Ishikawa (cell line): Measurements from ENCODE around the gene CPED1.

ENCODE experiments used
- CEBPB ChIP-seq: IDR thresholded peaks from 2 replicates; pipeline ENCODE4 v1.6.1; 2012
- CREB1 ChIP-seq: IDR thresholded peaks from 2 replicates; pipeline ENCODE4 v1.6.1; 2012; ENCODE audit warnings: low read depth
- EGR1 ChIP-seq: IDR thresholded peaks from 2 replicates; pipeline ENCODE4 v1.6.1; 2012
- EP300 ChIP-seq: IDR thresholded peaks from 2 replicates; pipeline ENCODE4 v1.6.1; 2012; ENCODE audit warnings: borderline replicate concordance
- FOXM1 ChIP-seq: IDR thresholded peaks from 2 replicates; pipeline ENCODE4 v1.6.1; 2012; ENCODE audit warnings: low read depth, borderline replicate concordance
- NFIC ChIP-seq: IDR thresholded peaks from 2 replicates; pipeline ENCODE4 v1.6.1; 2012
- RAD21 ChIP-seq: IDR thresholded peaks from 2 replicates; pipeline ENCODE4 v1.6.1; 2012; ENCODE audit warnings: low read depth
- TAF1 ChIP-seq: IDR thresholded peaks from 2 replicates; pipeline ENCODE4 v1.6.1; 2012; ENCODE audit warnings: low read depth, mild to moderate bottlenecking
- TCF12 ChIP-seq: IDR thresholded peaks from 2 replicates; pipeline ENCODE4 v1.6.1; 2012; ENCODE audit warnings: low read depth
- TEAD4 ChIP-seq: IDR thresholded peaks from 2 replicates; pipeline ENCODE4 v1.6.1; 2012
- YY1 ChIP-seq: IDR thresholded peaks from 2 replicates; pipeline ENCODE4 v1.6.1; 2012; ENCODE audit warnings: low read depth
- ZBTB7A ChIP-seq: IDR thresholded peaks from 2 replicates; pipeline ENCODE4 v1.6.1; 2012; ENCODE audit warnings: low read depth
- TF ChIP-seq, protein P1 (sequence below): IDR thresholded peaks from 2 replicates; pipeline ENCODE4 v1.6.1; 2012
- TF ChIP-seq, protein P2 (sequence below): IDR thresholded peaks from 2 replicates; pipeline ENCODE4 v1.6.1; 2012
- TF ChIP-seq, protein P3 (sequence below): IDR thresholded peaks from 2 replicates; pipeline ENCODE4 v1.6.1; 2012; ENCODE audit warnings: low read depth, mild to moderate bottlenecking

The CPED1 gene

DNA sequence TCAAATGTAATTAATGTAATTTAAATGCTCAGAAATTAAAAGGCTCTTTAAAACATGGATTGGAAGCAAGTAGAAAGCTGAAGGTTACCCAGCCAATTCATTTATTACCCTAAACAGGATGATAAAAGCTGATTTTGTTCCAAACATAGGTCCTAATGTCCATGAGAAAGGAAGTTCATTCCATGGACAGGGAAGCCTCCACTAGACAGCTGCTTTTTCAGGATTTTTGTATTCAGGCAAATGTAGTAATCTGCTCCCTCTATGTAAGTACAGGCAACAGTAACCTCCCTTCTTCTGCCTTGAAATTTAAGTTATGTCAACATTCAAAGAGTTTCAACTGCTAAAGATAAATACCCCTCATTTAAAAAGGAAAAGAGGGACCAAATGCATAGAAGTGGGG is 217.3 kb downstream of the CPED1 start:
- TF ChIP-seq CEBPB = no peak
- no peak for TF ChIP-seq RAD21
- no peak for TF ChIP-seq ZBTB7A

DNA sequence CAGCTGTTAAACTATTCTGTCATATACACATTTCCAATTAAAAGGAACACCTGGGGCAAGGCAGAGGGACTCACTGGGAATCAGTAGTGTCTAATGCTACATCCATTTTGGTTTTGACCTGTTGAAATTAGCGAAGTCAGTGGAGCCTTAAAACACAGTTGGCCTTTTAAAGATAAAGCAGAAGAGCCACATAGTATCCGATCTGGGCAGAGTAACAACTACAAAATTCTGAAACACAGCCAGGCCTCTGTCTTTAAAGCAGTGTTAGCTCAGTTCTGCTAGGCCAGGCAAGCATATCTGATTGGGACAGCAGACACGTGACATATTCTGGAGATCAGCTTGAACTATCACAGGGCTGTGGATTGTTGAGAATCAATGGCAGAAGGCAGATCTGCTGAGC is 222.7 kb downstream of the CPED1 start:
- TF ChIP-seq, protein P1, sequence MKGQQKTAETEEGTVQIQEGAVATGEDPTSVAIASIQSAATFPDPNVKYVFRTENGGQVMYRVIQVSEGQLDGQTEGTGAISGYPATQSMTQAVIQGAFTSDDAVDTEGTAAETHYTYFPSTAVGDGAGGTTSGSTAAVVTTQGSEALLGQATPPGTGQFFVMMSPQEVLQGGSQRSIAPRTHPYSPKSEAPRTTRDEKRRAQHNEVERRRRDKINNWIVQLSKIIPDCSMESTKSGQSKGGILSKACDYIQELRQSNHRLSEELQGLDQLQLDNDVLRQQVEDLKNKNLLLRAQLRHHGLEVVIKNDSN = no peak
- TF ChIP-seq CREB1 = no peak
- no peak for TF ChIP-seq ZBTB7A
- TF ChIP-seq EP300 = no peak
- TF ChIP-seq FOXM1 = no peak
- no peak for TF ChIP-seq TEAD4
- TF ChIP-seq NFIC = no peak
- TF ChIP-seq RAD21 = no peak
- no peak for TF ChIP-seq CEBPB
- TF ChIP-seq, protein P2, sequence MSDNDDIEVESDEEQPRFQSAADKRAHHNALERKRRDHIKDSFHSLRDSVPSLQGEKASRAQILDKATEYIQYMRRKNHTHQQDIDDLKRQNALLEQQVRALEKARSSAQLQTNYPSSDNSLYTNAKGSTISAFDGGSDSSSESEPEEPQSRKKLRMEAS = no peak

DNA sequence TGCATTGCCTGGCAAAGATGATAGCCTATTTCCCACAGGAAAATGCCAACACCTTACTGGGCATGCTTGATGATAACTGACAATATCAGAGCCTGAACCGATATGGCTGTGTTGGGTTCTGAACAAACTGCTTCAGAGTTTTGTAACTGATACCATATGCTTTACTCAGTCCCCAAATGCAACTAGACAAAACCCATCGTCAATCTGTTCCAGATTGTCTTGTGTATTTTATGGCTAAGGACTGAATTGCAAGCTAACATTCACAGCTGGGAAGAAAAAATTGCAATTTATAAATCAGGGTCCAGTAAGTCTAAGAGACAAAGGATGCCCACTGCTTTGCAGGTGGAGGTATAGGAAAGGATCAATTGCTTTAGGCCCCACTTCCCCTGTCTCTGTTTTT is 223.5 kb downstream of the CPED1 start:
- no peak for TF ChIP-seq FOXM1
- no peak for TF ChIP-seq TAF1
- TF ChIP-seq RAD21 = no peak
- TF ChIP-seq EP300 = no peak
- no peak for TF ChIP-seq EGR1
- TF ChIP-seq TEAD4 = no peak
- TF ChIP-seq TCF12 = no peak
- TF ChIP-seq CEBPB = no peak
- TF ChIP-seq, protein P2 = no peak
- TF ChIP-seq, protein P3, sequence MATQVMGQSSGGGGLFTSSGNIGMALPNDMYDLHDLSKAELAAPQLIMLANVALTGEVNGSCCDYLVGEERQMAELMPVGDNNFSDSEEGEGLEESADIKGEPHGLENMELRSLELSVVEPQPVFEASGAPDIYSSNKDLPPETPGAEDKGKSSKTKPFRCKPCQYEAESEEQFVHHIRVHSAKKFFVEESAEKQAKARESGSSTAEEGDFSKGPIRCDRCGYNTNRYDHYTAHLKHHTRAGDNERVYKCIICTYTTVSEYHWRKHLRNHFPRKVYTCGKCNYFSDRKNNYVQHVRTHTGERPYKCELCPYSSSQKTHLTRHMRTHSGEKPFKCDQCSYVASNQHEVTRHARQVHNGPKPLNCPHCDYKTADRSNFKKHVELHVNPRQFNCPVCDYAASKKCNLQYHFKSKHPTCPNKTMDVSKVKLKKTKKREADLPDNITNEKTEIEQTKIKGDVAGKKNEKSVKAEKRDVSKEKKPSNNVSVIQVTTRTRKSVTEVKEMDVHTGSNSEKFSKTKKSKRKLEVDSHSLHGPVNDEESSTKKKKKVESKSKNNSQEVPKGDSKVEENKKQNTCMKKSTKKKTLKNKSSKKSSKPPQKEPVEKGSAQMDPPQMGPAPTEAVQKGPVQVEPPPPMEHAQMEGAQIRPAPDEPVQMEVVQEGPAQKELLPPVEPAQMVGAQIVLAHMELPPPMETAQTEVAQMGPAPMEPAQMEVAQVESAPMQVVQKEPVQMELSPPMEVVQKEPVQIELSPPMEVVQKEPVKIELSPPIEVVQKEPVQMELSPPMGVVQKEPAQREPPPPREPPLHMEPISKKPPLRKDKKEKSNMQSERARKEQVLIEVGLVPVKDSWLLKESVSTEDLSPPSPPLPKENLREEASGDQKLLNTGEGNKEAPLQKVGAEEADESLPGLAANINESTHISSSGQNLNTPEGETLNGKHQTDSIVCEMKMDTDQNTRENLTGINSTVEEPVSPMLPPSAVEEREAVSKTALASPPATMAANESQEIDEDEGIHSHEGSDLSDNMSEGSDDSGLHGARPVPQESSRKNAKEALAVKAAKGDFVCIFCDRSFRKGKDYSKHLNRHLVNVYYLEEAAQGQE = no peak
- TF ChIP-seq, protein P1 = no peak
- no peak for TF ChIP-seq NFIC

DNA sequence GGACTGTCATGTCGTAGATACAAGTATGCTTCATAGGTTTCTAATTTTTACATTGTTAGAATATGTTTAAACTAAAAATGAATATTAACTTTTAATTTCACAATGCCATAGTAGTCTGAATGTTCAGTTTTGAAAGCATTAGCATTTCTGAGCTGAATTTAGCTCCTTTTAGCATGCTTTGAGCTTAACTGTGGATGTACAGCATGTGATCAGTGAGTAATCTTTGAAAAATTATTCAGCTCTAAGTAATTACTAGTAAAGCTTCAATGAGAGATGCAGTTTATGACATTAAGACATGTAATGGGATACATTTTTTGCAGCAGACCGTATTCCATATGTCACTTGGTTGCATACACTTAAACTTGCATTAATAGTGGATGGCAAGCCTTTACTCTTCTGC is 226.1 kb downstream of the CPED1 start:
- TF ChIP-seq TCF12 (no peak), TEAD4 (no peak), FOXM1 (no peak), ZBTB7A (no peak), CREB1 (no peak), TAF1 (no peak), EGR1 (no peak), YY1 (no peak), CEBPB (no peak)
- TF ChIP-seq, protein P3 = no peak
- TF ChIP-seq, protein P2 = no peak

DNA sequence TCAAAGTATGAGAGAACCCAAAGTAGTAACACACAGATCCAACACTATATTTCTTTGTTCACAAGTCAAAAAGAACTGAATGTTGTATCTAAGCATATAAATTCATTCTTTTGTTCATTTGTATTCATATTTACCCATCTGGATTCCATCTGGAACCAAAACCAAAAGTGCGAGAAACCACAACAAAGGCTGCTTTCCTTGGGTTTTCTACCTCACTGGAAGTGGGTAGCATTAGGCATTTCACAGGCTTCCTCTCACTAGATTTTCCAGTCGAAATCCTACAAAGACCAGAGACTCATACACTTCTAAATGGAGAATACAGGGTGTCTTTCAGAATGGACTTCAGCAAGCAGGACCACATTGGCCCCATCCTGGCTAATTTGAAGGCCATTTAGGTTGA is 230.5 kb downstream of the CPED1 start:
- TF ChIP-seq, protein P3 = no peak
- TF ChIP-seq, protein P2 = no peak
- TF ChIP-seq TAF1 = no peak
- no peak for TF ChIP-seq CEBPB
- no peak for TF ChIP-seq YY1
- TF ChIP-seq RAD21 = no peak
- no peak for TF ChIP-seq EGR1
- no peak for TF ChIP-seq EP300
- TF ChIP-seq, protein P1 = no peak
- no peak for TF ChIP-seq TEAD4
